Endothelial cell of umbilical vein (primary cell): Measurements from ENCODE around the gene HSPG2. TPM values are rescaled to one million over a fixed set of nuclear protein-coding genes. Genes with fewer than 3 reads are reported as not detected.

Experiments
- BruUV-seq: library from RNA; stranded (reverse); fragments of 400-500 nt; replicated peaks from 2 replicates; lab custom pipeline; 2021; lab: Mats Ljungman, UMichigan
- CTCF ChIA-PET: fragments of 300-600, 350-600 bp; sonication (Branson Sonifier 250); formaldehyde crosslinking; loops from one replicate; lab custom pipeline; 2021; ENCODE audit warnings: antibody characterized with exemption, inconsistent platforms; lab: Charles Lee
- POLR2A ChIA-PET: fragments of 300-600, 350-600 bp; sonication (Branson Sonifier 250); formaldehyde crosslinking; loops from one replicate; lab custom pipeline; 2021; ENCODE audit warnings: antibody characterized with exemption, inconsistent platforms; lab: Charles Lee
- DNase-seq: peaks from one replicate; pipeline ENCODE4 v3.0.0-alpha.2; 2011; ENCODE audit warnings: low read depth, low spot score
- FAIRE-seq: peaks from 2 replicates; lab custom pipeline; 2011; peaks lifted over from hg19 to GRCh38; lab: Jason Lieb, UNC
- H2AFZ ChIP-seq: 2 replicates; pipeline ENCODE4 v1.6.0; 2012; ENCODE audit warnings: low read depth, low read length, control low read depth, inconsistent platforms
- H3K27ac ChIP-seq: 2 replicates; pipeline ENCODE4 v1.5.1; 2011; ENCODE audit warnings: low read depth, mild to moderate bottlenecking, control low read depth, low read length, moderate library complexity; ENCODE audit not compliant: insufficient read depth
- H3K27me3 ChIP-seq, 2 experiments: 2 replicates each; pipeline versions ENCODE4 v1.6.0 to v1.6.1; 2011; ENCODE audit warnings: low read length in 2 of 2, mixed read lengths in 1 of 2; ENCODE audit not compliant: control insufficient read depth in 2 of 2, insufficient read depth in 2 of 2
- H3K36me3 ChIP-seq, 2 experiments: 2 replicates in 1 of 2; 3 replicates in 1 of 2; pipeline ENCODE4 v1.5.1; 2011; ENCODE audit warnings: low read length in 2 of 2, mild to moderate bottlenecking in 1 of 2, moderate library complexity in 1 of 2; ENCODE audit not compliant: control insufficient read depth in 2 of 2, insufficient read depth in 2 of 2; ENCODE audit errors: extremely low read depth in 1 of 2
- H3K4me1 ChIP-seq: 3 replicates; pipeline ENCODE4 v1.5.1; 2011; ENCODE audit warnings: mild to moderate bottlenecking, low read length; ENCODE audit not compliant: control insufficient read depth, insufficient read depth; ENCODE audit errors: extremely low read depth
- H3K4me2 ChIP-seq: 2 replicates; pipeline ENCODE4 v1.6.1; 2011; ENCODE audit warnings: low read length, control low read depth, mixed read lengths; ENCODE audit not compliant: insufficient read depth
- H3K4me3 ChIP-seq, 3 experiments: fragments of 200-600 bp in 1 of 3; sonication (generic), shearing (Covaris generic) in 1 of 3; replicated peaks in 1 of 3; 2 replicates each; pipeline ENCODE4 v1.5.1; 2011 to 2016; ENCODE audit warnings: control low read depth in 3 of 3, low read length in 3 of 3, mild to moderate bottlenecking in 2 of 3, inconsistent platforms in 1 of 3, low read depth in 1 of 3, moderate library complexity in 1 of 3; ENCODE audit not compliant: insufficient read depth in 1 of 3
- H3K79me2 ChIP-seq: 2 replicates; pipeline ENCODE4 v1.6.0; 2012; ENCODE audit warnings: low read length, inconsistent platforms; ENCODE audit not compliant: control insufficient read depth, insufficient read depth
- H3K9ac ChIP-seq: replicated peaks from 2 replicates; pipeline ENCODE3; 2011; ENCODE audit warnings: low read length, control low read depth; ENCODE audit not compliant: insufficient read depth; ENCODE audit errors: extremely low read depth
- H3K9me1 ChIP-seq: replicated peaks from 3 replicates; pipeline ENCODE4 v1.6.0; 2011; ENCODE audit warnings: mild to moderate bottlenecking, low read length; ENCODE audit not compliant: control insufficient read depth, insufficient read depth; ENCODE audit errors: extremely low read depth
- H3K9me3 ChIP-seq: replicated peaks from 2 replicates; pipeline ENCODE4 v1.5.1; 2012; ENCODE audit warnings: low read length, inconsistent platforms; ENCODE audit not compliant: control insufficient read depth, insufficient read depth
- H4K20me1 ChIP-seq: replicated peaks from 2 replicates; pipeline ENCODE3; 2011; ENCODE audit warnings: mild to moderate bottlenecking, low read length; ENCODE audit not compliant: control insufficient read depth, insufficient read depth; ENCODE audit errors: extremely low read depth
- MYC ChIP-seq: IDR thresholded peaks from one replicate; pipeline ENCODE4 v1.6.1; 2011; ENCODE audit warnings: mild to moderate bottlenecking, low read depth, low read length
- POLR2A ChIP-seq: IDR thresholded peaks from 2 replicates; pipeline ENCODE4 v1.6.1; 2012; ENCODE audit warnings: low read depth, mild to moderate bottlenecking, control low read depth, low read length
- POLR2AphosphoS5 ChIP-seq: IDR thresholded peaks from 2 replicates; pipeline ENCODE4 v1.6.1; 2012; ENCODE audit warnings: low read depth, mild to moderate bottlenecking, control low read depth, low read length, moderate library complexity; ENCODE audit not compliant: insufficient read depth
- dilution Hi-C: fragments of 300-500 bp; cut with MboI; formaldehyde crosslinking; loops from one replicate; pipeline ENCODE4 v1.15.0; 2019; ENCODE audit warnings: low sequenced_read_pairs; ENCODE audit not compliant: extremely low pct_ligation_motif_present
- intact Hi-C: fragments of 100-400 bp; cut with micrococcal nuclease; formaldehyde crosslinking; loops from one replicate; pipeline ENCODE4 v1.10.0; 2022
- polyA plus RNA-seq, 4 experiments: library from polyadenylated mRNA; depleted of rRNA in 3 of 4; stranded (reverse) in 3 of 4; unstranded in 1 of 4; fragments of >200 nt; gene quantifications; 2 replicates each; pipeline versions ENCODE4 v1.2.1 to v1.2.3, GENCODE V29; 2011 to 2012; ENCODE audit warnings: missing spikeins in 1 of 4
- total RNA-seq: library from RNA; stranded (reverse); gene quantifications from 2 replicates; pipeline ENCODE4 v1.2.3, GENCODE V29; 2021

Gene HSPG2
- total and polyA plus RNA-seq, 2 donors (not counting 3 experiments of a cell fraction or from before 2014, with no cell fraction given): 734 to 3,499 TPM

DNA sequence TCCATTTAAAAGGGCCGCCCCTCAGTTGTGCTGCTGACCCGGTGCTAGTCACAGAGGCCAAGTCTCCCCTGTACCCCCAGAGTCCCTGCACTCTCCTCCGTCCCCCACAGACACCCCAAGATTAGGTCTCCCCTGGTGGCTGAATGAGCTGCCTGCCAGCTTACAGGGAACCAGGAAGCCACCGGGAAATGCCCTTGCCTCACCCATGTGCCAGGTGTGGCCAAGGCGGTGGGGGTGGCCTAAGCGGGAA is 32.7 kb downstream of the HSPG2 start:
- FAIRE-seq (no peak), DNase-seq (no peak)
- no peaks in the 10 kb centered on the region for H3K9me3 ChIP-seq
- no peak overlapping the region for H3K4me2 ChIP-seq
- H3K9me1 ChIP-seq: no peaks in the 10 kb centered on the region
- intact Hi-C loops (no loop called here), dilution Hi-C loops (no loop called here)
- no peaks in the 10 kb centered on the region for H4K20me1 ChIP-seq
- H3K9ac ChIP-seq: peak overlapping the region; percentile 70
- peak overlapping the region; percentile 94 for H3K27ac ChIP-seq
- peaks cover 5 to 21% of the 10 kb centered on the region in 2 experiments for H3K36me3 ChIP-seq
- POLR2A ChIA-PET: no interaction called here
- no peak overlapping the region for H2AFZ ChIP-seq
- H3K4me1 ChIP-seq: peaks cover 92% of the 10 kb centered on the region
- CTCF ChIA-PET: interaction anchor here (1.0 kb wide), 1 partner anchor 35 kb away, joined by 3 read pairs; no protein-coding TSS in a partner anchor
- H3K79me2 ChIP-seq: peaks cover 88% of the 10 kb centered on the region
- TF ChIP-seq POLR2AphosphoS5 (peak; percentile 9), MYC (no peak)
- H3K4me3 ChIP-seq: no peak overlapping the region
- no TSS peak for BruUV-seq
- no peaks in the 10 kb centered on the region for H3K27me3 ChIP-seq

DNA sequence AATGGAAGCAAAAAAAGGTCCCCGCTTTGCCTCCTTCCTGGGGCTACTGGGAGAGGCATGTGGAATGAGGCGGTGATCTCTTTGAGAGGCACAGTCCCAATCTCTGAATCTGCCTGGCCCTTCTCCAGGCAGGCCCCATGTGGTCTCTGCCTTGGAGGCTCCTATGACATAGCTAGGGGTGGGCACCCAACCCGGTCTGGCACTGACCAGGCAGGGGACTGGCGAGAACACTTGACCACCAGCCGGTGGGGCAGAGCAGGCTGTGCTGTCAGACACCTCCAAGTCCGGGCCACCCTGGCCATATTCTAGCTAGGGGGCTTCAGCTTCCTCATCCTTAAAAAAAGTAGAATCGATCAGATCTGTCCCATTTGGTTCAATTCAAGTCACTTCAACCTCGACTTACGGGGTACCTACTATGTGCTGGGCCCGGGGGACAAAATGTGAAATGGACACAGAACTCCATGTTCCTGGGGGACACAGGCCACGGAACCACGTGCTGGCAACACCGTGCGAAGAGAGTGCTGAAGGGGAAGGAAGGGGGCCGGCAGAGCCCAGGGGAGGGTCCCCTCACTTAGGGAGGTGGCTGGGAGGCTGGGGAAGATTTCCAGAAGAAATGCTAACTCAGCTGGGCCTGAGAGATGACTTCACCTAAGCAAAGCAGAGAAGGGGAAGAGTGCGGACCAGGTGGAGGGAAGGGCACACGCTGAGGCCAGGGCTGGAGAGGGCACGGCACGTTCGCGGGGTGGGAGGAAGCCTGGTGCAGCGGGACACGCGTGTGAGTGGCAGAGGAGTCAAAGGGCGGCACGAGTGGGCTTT is 33.3 kb downstream of the HSPG2 start:
- H3K36me3 ChIP-seq: peaks cover 5 to 22% of the 10 kb centered on the region in 2 experiments
- H3K4me3 ChIP-seq: no peak overlapping the region
- no peaks in the 10 kb centered on the region for H3K9me1 ChIP-seq
- H3K79me2 ChIP-seq: peaks cover 88% of the 10 kb centered on the region
- peaks cover 92% of the 10 kb centered on the region for H3K4me1 ChIP-seq
- H3K9me3 ChIP-seq: no peaks in the 10 kb centered on the region
- no peak overlapping the region for H3K4me2 ChIP-seq
- no peaks in the 10 kb centered on the region for H3K27me3 ChIP-seq
- peak overlapping the region; percentile 70 for H3K9ac ChIP-seq
- H2AFZ ChIP-seq: no peak overlapping the region
- ChIA-PET POLR2A (no interaction called here), CTCF (interaction anchor here (1.0 kb wide), 2 partner anchors 36 to 102 kb away, joined by 3 read pairs; no protein-coding TSS in a partner anchor)
- peak; percentile 36 for DNase-seq
- TF ChIP-seq POLR2A: peak; percentile 0
- no peak for TF ChIP-seq POLR2AphosphoS5
- intact Hi-C loops (no loop called here), dilution Hi-C loops (no loop called here)
- no peaks in the 10 kb centered on the region for H4K20me1 ChIP-seq
- H3K27ac ChIP-seq: peak overlapping the region; percentile 94
- no peak for FAIRE-seq
- BruUV-seq: no TSS peak
